Mesenchymal stem cell (in vitro differentiated cells and primary cell): ENCODE data around the gene TTC7B.

Experiments used
- DNase-seq: peaks from one replicate; pipeline ENCODE4 v3.0.0-alpha.2; 2013
- H2AFZ ChIP-seq: one replicate; pipeline ENCODE4 v1.6.1; 2013; ENCODE audit warnings: low read depth, mild to moderate bottlenecking, control low read depth, inconsistent platforms, low read length, moderate library complexity
- H2AK5ac ChIP-seq: 2 replicates; pipeline ENCODE4 v1.6.1; 2013; ENCODE audit warnings: low read length, moderate library complexity, mild to moderate bottlenecking, inconsistent platforms; ENCODE audit not compliant: severe bottlenecking
- H2BK120ac ChIP-seq: one replicate; pipeline ENCODE4 v1.6.1; 2013; ENCODE audit warnings: low read depth, mild to moderate bottlenecking, inconsistent platforms, low read length, moderate library complexity
- H2BK12ac ChIP-seq, 2 experiments: one replicate each; pipeline ENCODE4 v1.6.1; 2013; ENCODE audit warnings: inconsistent platforms in 2 of 2, low read length in 2 of 2, mild to moderate bottlenecking in 2 of 2, moderate library complexity in 2 of 2, control low read depth in 1 of 2
- H2BK15ac ChIP-seq: one replicate; pipeline ENCODE4 v1.6.1; 2013; ENCODE audit warnings: mild to moderate bottlenecking, low read depth, inconsistent platforms; ENCODE audit not compliant: poor library complexity, severe bottlenecking
- H2BK5ac ChIP-seq: 2 replicates; pipeline ENCODE4 v1.6.1; 2013; ENCODE audit warnings: low read depth, mild to moderate bottlenecking, low read length, control low read depth, inconsistent platforms; ENCODE audit not compliant: poor library complexity, severe bottlenecking
- H3K14ac ChIP-seq, 2 experiments: one replicate each; pipeline ENCODE4 v1.6.1; 2013; ENCODE audit warnings: inconsistent platforms in 2 of 2, low read length in 2 of 2, control low read depth in 1 of 2, mild to moderate bottlenecking in 1 of 2, moderate library complexity in 1 of 2
- H3K18ac ChIP-seq, 2 experiments: one replicate each; pipeline ENCODE4 v1.6.1; 2013; ENCODE audit warnings: inconsistent platforms in 2 of 2, low read length in 2 of 2, control low read depth in 1 of 2, low read depth in 1 of 2, mild to moderate bottlenecking in 1 of 2
- H3K23ac ChIP-seq, 2 experiments: one replicate each; pipeline ENCODE4 v1.6.1; 2013; ENCODE audit warnings: inconsistent platforms in 2 of 2, low read length in 2 of 2, mild to moderate bottlenecking in 2 of 2, moderate library complexity in 2 of 2, control low read depth in 1 of 2
- H3K27ac ChIP-seq: 2 replicates; pipeline ENCODE4 v1.5.1; 2013; ENCODE audit warnings: mild to moderate bottlenecking, moderate library complexity, low read length, control low read depth, inconsistent platforms; ENCODE audit not compliant: poor library complexity, severe bottlenecking
- H3K27me3 ChIP-seq, 2 experiments: 2 replicates each; pipeline versions ENCODE4 v1.6.1 to v1.7.0; 2013; ENCODE audit warnings: low read length in 2 of 2, mild to moderate bottlenecking in 2 of 2, moderate library complexity in 2 of 2, control low read depth in 1 of 2, inconsistent platforms in 1 of 2; ENCODE audit not compliant: control insufficient read depth in 1 of 2, insufficient read depth in 1 of 2
- H3K36me3 ChIP-seq, 2 experiments: 2 replicates each; pipeline versions ENCODE4 v1.6.1 to v1.7.0; 2013; ENCODE audit warnings: low read length in 2 of 2, control low read depth in 1 of 2, inconsistent platforms in 1 of 2, low read depth in 1 of 2, mild to moderate bottlenecking in 1 of 2; ENCODE audit not compliant: insufficient read depth in 2 of 2, control insufficient read depth in 1 of 2
- H3K4ac ChIP-seq, 2 experiments: one replicate each; pipeline ENCODE4 v1.6.1; 2013; ENCODE audit warnings: inconsistent platforms in 2 of 2, low read length in 2 of 2, mild to moderate bottlenecking in 2 of 2, moderate library complexity in 2 of 2, control low read depth in 1 of 2, low read depth in 1 of 2
- H3K4me1 ChIP-seq: 2 replicates; pipeline ENCODE4 v1.6.1; 2013; ENCODE audit warnings: low read depth, low read length, control low read depth; ENCODE audit not compliant: control insufficient read depth, insufficient read depth
- H3K4me2 ChIP-seq: 2 replicates; pipeline ENCODE4 v1.6.1; 2013; ENCODE audit warnings: low read length, mild to moderate bottlenecking, inconsistent platforms; ENCODE audit not compliant: poor library complexity, severe bottlenecking
- H3K4me3 ChIP-seq, 2 experiments: 2 replicates each; pipeline versions ENCODE4 v1.5.1 to v1.7.0; 2013; ENCODE audit warnings: low read length in 2 of 2, mild to moderate bottlenecking in 2 of 2, control low read depth in 1 of 2, low read depth in 1 of 2; ENCODE audit not compliant: insufficient read depth in 1 of 2
- H3K79me1 ChIP-seq: replicated peaks from 2 replicates; pipeline ENCODE4 v1.6.1; 2013; ENCODE audit warnings: mild to moderate bottlenecking, control low read depth, low read length, inconsistent platforms; ENCODE audit not compliant: poor library complexity, severe bottlenecking
- H3K9ac ChIP-seq: 2 replicates; pipeline ENCODE4 v1.7.0; 2013; ENCODE audit warnings: mild to moderate bottlenecking, low read length, moderate library complexity
- H3K9me3 ChIP-seq: 2 replicates; pipeline ENCODE4 v1.7.0; 2013; ENCODE audit warnings: mild to moderate bottlenecking, low read length; ENCODE audit not compliant: control insufficient read depth
- H4K8ac ChIP-seq: one replicate; pipeline ENCODE4 v1.6.1; 2013; ENCODE audit warnings: inconsistent platforms, mild to moderate bottlenecking, low read length, moderate library complexity
- H4K91ac ChIP-seq: one replicate; pipeline ENCODE4 v1.6.1; 2013; ENCODE audit warnings: mild to moderate bottlenecking, low read length, inconsistent platforms
- WGBS: methylation state at CpG from one replicate; pipeline ENCODE4 v1.1.7; 2013; ENCODE audit warnings: mixed read lengths; 5-methylcytosine and 5-hydroxymethylcytosine counted together

Gene TTC7B

GRCh38 chr14:90760078-90760444 lies 56.2 kb downstream of the TTC7B start:
- H3K9ac ChIP-seq, result no peak overlapping the region
- H3K18ac ChIP-seq, result no peak overlapping the region
- H3K79me1 ChIP-seq, result peaks cover 7% of the 10 kb centered on the region
- no peak for DNase-seq
- no peak overlapping the region for H2BK120ac ChIP-seq
- H3K14ac ChIP-seq, result no peak overlapping the region
- H3K4me1 ChIP-seq, result peaks cover 4% of the 10 kb centered on the region
- H2BK5ac ChIP-seq, result no peak overlapping the region
- no peaks in the 10 kb centered on the region for H3K36me3 ChIP-seq
- no peak overlapping the region for H2AFZ ChIP-seq
- no peak overlapping the region for H3K23ac ChIP-seq
- no peaks in the 10 kb centered on the region for H3K27me3 ChIP-seq
- H4K91ac ChIP-seq, result peak overlapping the region; percentile 48
- H2AK5ac ChIP-seq, result no peak overlapping the region
- H2BK12ac ChIP-seq, result no peak overlapping the region
- H3K4me2 ChIP-seq, result no peak overlapping the region
- peaks cover 24% of the 10 kb centered on the region for H3K9me3 ChIP-seq
- no peak overlapping the region for H3K4ac ChIP-seq
- WGBS, result 86% methylated on average over 4 of the region's 4 CpGs
- H4K8ac ChIP-seq, result no peak overlapping the region
- no peak overlapping the region for H2BK15ac ChIP-seq
- H3K4me3 ChIP-seq, result no peak overlapping the region
- no peak overlapping the region for H3K27ac ChIP-seq

DNA sequence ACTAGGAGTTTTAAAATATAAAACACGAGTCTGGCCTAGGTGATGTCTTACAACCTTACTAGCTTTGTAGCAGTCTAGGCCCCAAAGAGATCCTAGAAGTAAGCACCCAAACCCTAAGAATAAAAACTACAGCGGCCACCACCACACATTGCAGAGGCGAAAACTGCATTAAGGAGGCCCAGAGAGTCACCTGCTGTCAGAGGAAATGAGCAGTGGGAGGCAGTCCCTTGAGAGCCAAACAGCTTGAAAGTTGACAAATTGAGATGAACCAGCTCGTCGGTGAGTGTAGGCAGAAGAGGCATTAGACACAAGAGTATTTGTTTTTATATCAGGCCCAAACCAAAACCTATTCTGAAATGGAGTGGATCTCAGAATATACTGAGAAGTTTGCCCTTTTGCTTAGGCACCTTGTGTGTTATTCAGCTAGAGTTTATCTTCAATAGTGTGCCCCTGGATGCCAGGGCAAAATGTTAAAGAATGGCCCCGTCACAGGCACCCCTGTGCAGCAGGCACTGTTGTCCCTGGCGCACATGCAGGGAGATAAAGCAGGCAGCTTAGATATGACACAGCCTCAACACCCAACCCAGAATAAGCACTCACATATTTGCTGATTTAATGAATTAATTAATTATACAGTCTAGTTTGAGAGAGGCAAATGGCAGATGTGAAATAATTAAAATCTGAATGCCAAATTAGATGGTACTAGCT lies 56.7 kb downstream of the TTC7B start:
- no peak for DNase-seq
- Histone ChIP-seq H2BK5ac (no peak overlapping the region), H4K91ac (no peak overlapping the region), H3K27ac (no peak overlapping the region), H4K8ac (peak overlapping the region; percentile 0), H3K4me2 (no peak overlapping the region), H3K27me3 (no peaks in the 10 kb centered on the region), H3K4ac (no peak overlapping the region), H3K14ac (no peak overlapping the region), H2BK12ac (peak overlapping the region in 1 of 2 experiments; percentile 47), H2AFZ (no peak overlapping the region), H2BK120ac (no peak overlapping the region), H3K79me1 (peaks cover 7% of the 10 kb centered on the region), H3K23ac (no peak overlapping the region), H2BK15ac (no peak overlapping the region), H3K36me3 (no peaks in the 10 kb centered on the region), H3K9ac (peak overlapping the region; percentile 98), H3K18ac (no peak overlapping the region), H3K4me1 (peaks cover 4% of the 10 kb centered on the region), H3K9me3 (peaks cover 22% of the 10 kb centered on the region), H3K4me3 (peak overlapping the region in 1 of 2 experiments; percentile 87), H2AK5ac (no peak overlapping the region)
- WGBS, result 70% methylated on average over 6 of the region's 7 CpGs

GRCh38 chr14:90758959-90759358 lies 57.3 kb downstream of the TTC7B start:
- Histone ChIP-seq H3K79me1 (peaks cover 7% of the 10 kb centered on the region), H3K23ac (no peak overlapping the region), H2AK5ac (no peak overlapping the region), H3K18ac (peak overlapping the region in 1 of 2 experiments; percentile 37), H3K9me3 (peaks cover 16% of the 10 kb centered on the region), H2AFZ (peak overlapping the region; percentile 6), H3K36me3 (no peaks in the 10 kb centered on the region), H3K27me3 (no peaks in the 10 kb centered on the region), H3K4ac (peak overlapping the region in 1 of 2 experiments; percentile 49), H3K9ac (peak overlapping the region; percentile 98), H4K8ac (peak overlapping the region; percentile 0), H3K4me2 (peak overlapping the region; percentile 86), H3K4me1 (peaks cover 4% of the 10 kb centered on the region), H4K91ac (no peak overlapping the region), H3K4me3 (peak overlapping the region in 1 of 2 experiments; percentile 87), H3K14ac (peak overlapping the region in 1 of 2 experiments; percentile 7), H2BK5ac (no peak overlapping the region), H3K27ac (no peak overlapping the region), H2BK15ac (no peak overlapping the region), H2BK120ac (no peak overlapping the region), H2BK12ac (no peak overlapping the region)
- 63% methylated on average over 13 of the region's 13 CpGs for WGBS
- peak; percentile 8 for DNase-seq

DNA sequence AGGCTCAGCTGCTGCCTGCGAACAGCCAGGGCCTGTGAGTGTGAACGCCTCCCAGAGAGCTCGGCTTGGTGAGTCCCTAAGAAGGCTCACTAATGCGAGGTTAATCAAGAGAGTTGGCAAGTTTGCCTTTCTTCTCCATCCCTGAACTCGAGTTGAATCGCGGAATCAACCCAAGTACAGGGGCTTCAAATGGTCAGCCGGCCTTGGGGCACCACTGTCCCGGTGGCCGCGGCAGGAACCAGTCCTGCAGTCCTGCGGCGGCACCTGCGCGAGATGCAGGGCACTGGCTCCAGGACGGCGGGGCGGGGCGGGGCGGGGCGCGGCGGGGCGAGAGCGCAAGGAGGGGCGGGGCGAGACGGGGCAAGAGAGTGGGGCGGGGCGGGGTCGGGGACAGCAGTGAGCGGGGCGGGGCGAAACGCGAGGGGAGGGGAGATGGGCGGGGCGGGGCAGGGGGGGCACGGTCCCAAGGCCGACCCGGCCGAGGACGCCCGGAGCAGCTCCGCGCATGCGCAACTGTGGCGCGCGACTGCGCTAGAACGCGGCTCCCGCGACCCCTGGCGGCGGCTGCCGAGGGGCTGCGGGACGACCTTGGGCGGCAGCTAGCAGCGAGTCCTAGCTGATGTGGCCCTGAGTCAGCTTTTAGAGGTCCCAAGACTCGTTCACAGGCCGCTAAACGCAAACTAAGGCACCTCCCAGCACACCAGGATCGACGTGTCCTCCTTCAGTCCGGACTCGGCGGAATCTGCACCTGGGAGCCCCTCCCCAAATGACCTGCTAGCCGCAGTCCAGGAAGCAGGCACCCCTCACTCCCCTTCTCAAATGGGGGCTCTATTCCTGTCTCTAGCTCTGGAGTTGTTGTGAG lies 58.0 kb downstream of the TTC7B start:
- H3K9me3 ChIP-seq, result peaks cover 9% of the 10 kb centered on the region
- H3K36me3 ChIP-seq, result no peaks in the 10 kb centered on the region
- H2AFZ ChIP-seq, result peak overlapping the region; percentile 90
- peak overlapping the region; percentile 79 to 93 for H3K4ac ChIP-seq
- peak overlapping the region; percentile 86 for H3K4me2 ChIP-seq
- H3K9ac ChIP-seq, result peak overlapping the region; percentile 98
- no peaks in the 10 kb centered on the region for H3K27me3 ChIP-seq
- peak overlapping the region; percentile 70 for H4K91ac ChIP-seq
- peaks cover 9% of the 10 kb centered on the region for H3K79me1 ChIP-seq
- H2BK12ac ChIP-seq, result no peak overlapping the region
- H2BK5ac ChIP-seq, result no peak overlapping the region
- peak overlapping the region; percentile 68 to 85 for H3K18ac ChIP-seq
- H3K27ac ChIP-seq, result peak overlapping the region; percentile 29
- peak overlapping the region; percentile 98 for H4K8ac ChIP-seq
- H2BK15ac ChIP-seq, result no peak overlapping the region
- peak; percentile 87 for DNase-seq
- 9% methylated on average over 20 of the region's 71 CpGs for WGBS
- no peak overlapping the region for H2AK5ac ChIP-seq
- H3K23ac ChIP-seq, result peak overlapping the region in 1 of 2 experiments; percentile 16
- peak overlapping the region; percentile 55 to 87 for H3K4me3 ChIP-seq
- H2BK120ac ChIP-seq, result peak overlapping the region; percentile 11
- H3K4me1 ChIP-seq, result peaks cover 4% of the 10 kb centered on the region
- H3K14ac ChIP-seq, result peak overlapping the region in 1 of 2 experiments; percentile 95
